Neural progenitor cell (in vitro differentiated cells): ENCODE results near the gene FKRP.

ENCODE experiments used
- CTCF ChIP-seq: fragments of 200-600 bp; sonication (generic); IDR thresholded peaks from 2 replicates; pipeline ENCODE4 v1.5.1; 2017; ENCODE audit warnings: antibody characterized with exemption, mild to moderate bottlenecking
- EZH2 ChIP-seq: fragments of 200-600 bp; sonication (generic); IDR thresholded peaks from 2 replicates; pipeline ENCODE4 v1.6.1; 2017; ENCODE audit warnings: antibody characterized with exemption, mild to moderate bottlenecking, moderate library complexity
- EZH2phosphoT487 ChIP-seq: fragments of 200-600 bp; sonication (generic); IDR thresholded peaks from 2 replicates; pipeline ENCODE4 v1.6.1; 2017; ENCODE audit warnings: antibody characterized with exemption

GRCh38 chr19:46761418-46761831, 15.6 kb downstream of the FKRP start:
- no peak for TF ChIP-seq EZH2phosphoT487
- TF ChIP-seq CTCF = no peak
- no peak for TF ChIP-seq EZH2
